Naive thymus-derived CD8-positive, alpha-beta T cell (primary cell): ENCODE results near the gene SETD2. TPM values are rescaled to one million over a fixed set of nuclear protein-coding genes. Genes with fewer than 3 reads are reported as not detected.

Source experiments
- ATAC-seq, 2 donors: fragments of 150-1000 bp; cut with Tn5 transposase in 1 of 2; sonication (Bioruptor Pico), chemical (Tn5 transposase) in 1 of 2; 1 replicate in 1 of 2; 2 replicates in 1 of 2; pipeline ENCODE4 v1.10.0; 2021; ENCODE audit warnings: mild to moderate bottlenecking in 2 of 2, moderate library complexity in 2 of 2
- POLR2A ChIA-PET: fragments of 350-600 bp; sonication (Branson Sonifier 250); formaldehyde crosslinking; loops from one replicate; lab custom pipeline; 2021; ENCODE audit warnings: antibody characterized with exemption; lab: Charles Lee
- DNase-seq, 10 donors: peaks; one replicate each; pipeline versions ENCODE4 v3.0.0 to v3.0.0-alpha.2; 2020 to 2022
- H3K27ac Mint-ChIP-seq, 10 donors: one replicate each; pipeline ENCODE4 v1.8.0; 2020 to 2022; ENCODE audit warnings: mild to moderate bottlenecking in 10 of 10, mixed read lengths in 10 of 10, moderate library complexity in 4 of 10, inconsistent platforms in 1 of 10
- H3K27me3 Mint-ChIP-seq, 5 donors: one replicate each; pipeline ENCODE4 v1.8.0; 2021 to 2022; ENCODE audit warnings: mixed read lengths in 5 of 5
- H3K36me3 Mint-ChIP-seq, 3 donors: one replicate each; pipeline ENCODE4 v1.8.0; 2020 to 2022; ENCODE audit warnings: mixed read lengths in 3 of 3, mild to moderate bottlenecking in 2 of 3, inconsistent platforms in 1 of 3
- H3K4me1 Mint-ChIP-seq, 4 donors: one replicate each; pipeline ENCODE4 v1.8.0; 2021 to 2022; ENCODE audit warnings: mixed read lengths in 4 of 4
- H3K4me3 Mint-ChIP-seq, 10 donors: one replicate each; pipeline ENCODE4 v1.8.0; 2020 to 2022; ENCODE audit warnings: mild to moderate bottlenecking in 10 of 10, mixed read lengths in 10 of 10, moderate library complexity in 6 of 10, inconsistent platforms in 1 of 10
- H3K9me3 Mint-ChIP-seq, 9 donors: one replicate each; pipeline ENCODE4 v1.8.0; 2020 to 2022; ENCODE audit warnings: mixed read lengths in 9 of 9, mild to moderate bottlenecking in 3 of 9, inconsistent platforms in 1 of 9, moderate library complexity in 1 of 9
- polyA plus RNA-seq, 3 donors: library from polyadenylated mRNA; unstranded; fragments of 300-500 nt; fragmentation: Illumina TruSeq; gene quantifications; one replicate each; pipeline ENCODE4 v1.2.3, GENCODE V29; 2021
- total RNA-seq, 8 experiments: library from RNA in 2 of 8; stranded (reverse) in 2 of 8; gene quantifications; one replicate each; pipeline ENCODE4 v1.2.3 and lab custom pipeline; 2021 to 2026

SETD2 gene
- total and polyA plus RNA-seq, 5 experiments from 2014 or later, result 11.8 to 85.0 (median 23.4) TPM

- peak; percentile 22 to 79 (median 58) for DNase-seq
- POLR2A ChIA-PET, result interaction anchor here (0.5 to 2.5 kb wide), 20 partner anchors 11 to 1330 kb away, joined by 3 to 13 read pairs (median 4); partner anchors contain the start of genes CCDC12, KIF9, KLHL18 and PTPN23
- peak; percentile 27 to 36 for ATAC-seq
- H3K27me3 Mint-ChIP-seq, result peaks cover 0 to 3% (median 0%) of the 10 kb centered on the region in 5 donors
- peak overlapping the region; percentile 96 to 99 (median 99) for H3K27ac Mint-ChIP-seq
- peak overlapping the region; percentile 89 to 100 (median 98) for H3K4me3 Mint-ChIP-seq
- peaks cover 24 to 66% (median 56%) of the 10 kb centered on the region in 4 donors for H3K4me1 Mint-ChIP-seq
- peaks cover 0 to 1% (median 0%) of the 10 kb centered on the region in 9 donors for H3K9me3 Mint-ChIP-seq
- peaks cover 0 to 4% (median 4%) of the 10 kb centered on the region in 3 donors for H3K36me3 Mint-ChIP-seq
Observed at GRCh38 chr3:47163169-47164006, 525 bp downstream of the SETD2 start.

GRCh38 chr3:47162697-47163168, 1.2 kb downstream of the SETD2 start:
- H3K4me1 Mint-ChIP-seq, result peaks cover 25 to 72% (median 61%) of the 10 kb centered on the region in 4 donors
- H3K4me3 Mint-ChIP-seq, result peak overlapping the region; percentile 88 to 100 (median 98)
- peaks cover 0 to 4% (median 4%) of the 10 kb centered on the region in 3 donors for H3K36me3 Mint-ChIP-seq
- H3K27me3 Mint-ChIP-seq, result peaks cover 0 to 3% (median 0%) of the 10 kb centered on the region in 5 donors
- ATAC-seq (no peak), DNase-seq (no peak)
- H3K9me3 Mint-ChIP-seq, result peaks cover 0 to 1% (median 0%) of the 10 kb centered on the region in 9 donors
- POLR2A ChIA-PET, result interaction anchor here (0.6 to 2.5 kb wide), 7 partner anchors 28 to 1883 kb away, joined by 3 to 13 read pairs (median 7); partner anchors contain the start of genes CCDC12 and PTPN23
- peak overlapping the region; percentile 85 to 99 (median 98) for H3K27ac Mint-ChIP-seq

- POLR2A ChIA-PET, result interaction anchor here (0.6 to 0.7 kb wide), 2 partner anchors 167 to 1883 kb away, joined by 4 read pairs; no protein-coding TSS in a partner anchor
- H3K27me3 Mint-ChIP-seq, result peaks cover 0 to 3% (median 0%) of the 10 kb centered on the region in 5 donors
- H3K27ac Mint-ChIP-seq, result peak overlapping the region; percentile 85 to 99 (median 98)
- peak overlapping the region; percentile 88 to 100 (median 98) for H3K4me3 Mint-ChIP-seq
- H3K36me3 Mint-ChIP-seq, result peaks cover 0 to 4% (median 4%) of the 10 kb centered on the region in 3 donors
- peaks cover 28 to 77% (median 66%) of the 10 kb centered on the region in 4 donors for H3K4me1 Mint-ChIP-seq
- DNase-seq, result no peak
- ATAC-seq, result no peak
- H3K9me3 Mint-ChIP-seq, result peaks cover 0 to 1% (median 0%) of the 10 kb centered on the region in 9 donors
Observed at GRCh38 chr3:47161983-47162696, 1.8 kb downstream of the SETD2 start.

GRCh38 chr3:47159820-47160219, 4.1 kb downstream of the SETD2 start:
- no peak for DNase-seq
- Mint-ChIP-seq H3K36me3 (peaks cover 0 to 4% (median 4%) of the 10 kb centered on the region in 3 donors), H3K4me3 (peak overlapping the region in 9 of 10 donors; percentile 11 to 77 (median 55)), H3K27ac (peak overlapping the region in 5 of 10 donors; percentile 3 to 68 (median 25)), H3K27me3 (peaks cover 0 to 3% (median 0%) of the 10 kb centered on the region in 5 donors), H3K4me1 (peaks cover 26 to 82% (median 69%) of the 10 kb centered on the region in 4 donors), H3K9me3 (peaks cover 0 to 1% (median 0%) of the 10 kb centered on the region in 9 donors)
- POLR2A ChIA-PET, result interaction anchor here (0.6 kb wide), 1 partner anchor 445 kb away, joined by 3 read pairs; no protein-coding TSS in a partner anchor
- ATAC-seq, result no peak

GRCh38 chr3:47158208-47158607, 5.7 kb downstream of the SETD2 start:
- no peak for ATAC-seq
- peaks cover 4 to 10% (median 4%) of the 10 kb centered on the region in 3 donors for H3K36me3 Mint-ChIP-seq
- H3K27ac Mint-ChIP-seq, result peak overlapping the region in 7 of 10 donors; percentile 1 to 61 (median 33)
- peak overlapping the region in 9 of 10 donors; percentile 2 to 65 (median 27) for H3K4me3 Mint-ChIP-seq
- H3K9me3 Mint-ChIP-seq, result no peaks in the 10 kb centered on the region
- no peak for DNase-seq
- H3K4me1 Mint-ChIP-seq, result peaks cover 26 to 94% (median 81%) of the 10 kb centered on the region in 4 donors
- POLR2A ChIA-PET, result no interaction called here
- H3K27me3 Mint-ChIP-seq, result peaks cover 0 to 2% (median 0%) of the 10 kb centered on the region in 5 donors

- H3K36me3 Mint-ChIP-seq, result peaks cover 0 to 10% (median 4%) of the 10 kb centered on the region in 3 donors
- H3K27ac Mint-ChIP-seq, result peak overlapping the region in 2 of 10 donors; percentile 12 to 33
- no peaks in the 10 kb centered on the region for H3K27me3 Mint-ChIP-seq
- POLR2A ChIA-PET, result no interaction called here
- ATAC-seq (no peak), DNase-seq (no peak)
- peaks cover 32 to 94% (median 88%) of the 10 kb centered on the region in 4 donors for H3K4me1 Mint-ChIP-seq
- H3K9me3 Mint-ChIP-seq, result no peaks in the 10 kb centered on the region
- peak overlapping the region in 7 of 10 donors; percentile 3 to 38 (median 23) for H3K4me3 Mint-ChIP-seq
Observed at GRCh38 chr3:47156396-47156795, 7.5 kb downstream of the SETD2 start.

- ATAC-seq (no peak), DNase-seq (no peak)
- Mint-ChIP-seq H3K27ac (peak overlapping the region in 2 of 10 donors; percentile 7 to 53), H3K9me3 (no peaks in the 10 kb centered on the region), H3K36me3 (peaks cover 0 to 7% (median 4%) of the 10 kb centered on the region in 3 donors), H3K4me3 (peak overlapping the region in 8 of 10 donors; percentile 26 to 67 (median 42)), H3K27me3 (no peaks in the 10 kb centered on the region), H3K4me1 (peaks cover 19 to 88% (median 75%) of the 10 kb centered on the region in 4 donors)
- POLR2A ChIA-PET, result no interaction called here
Observed at GRCh38 chr3:47152578-47152977, 11.3 kb downstream of the SETD2 start.

- Mint-ChIP-seq H3K36me3 (peaks cover 0 to 7% (median 4%) of the 10 kb centered on the region in 3 donors), H3K4me3 (peak overlapping the region in 6 of 10 donors; percentile 3 to 53 (median 42)), H3K9me3 (no peaks in the 10 kb centered on the region), H3K27me3 (no peaks in the 10 kb centered on the region), H3K4me1 (peaks cover 17 to 87% (median 72%) of the 10 kb centered on the region in 4 donors), H3K27ac (peak overlapping the region in 4 of 10 donors; percentile 7 to 54 (median 32))
- ATAC-seq, result no peak
- no peak for DNase-seq
- POLR2A ChIA-PET, result interaction anchor here (0.7 kb wide), 1 partner anchor 12 kb away, joined by 5 read pairs; no protein-coding TSS in a partner anchor
Observed at GRCh38 chr3:47151836-47152235, 12.1 kb downstream of the SETD2 start.

- POLR2A ChIA-PET, result interaction anchor here (0.6 to 0.7 kb wide), 3 partner anchors 15 to 1106 kb away, joined by 3 to 7 read pairs (median 4); no protein-coding TSS in a partner anchor
- Mint-ChIP-seq H3K27ac (peak overlapping the region in 7 of 10 donors; percentile 4 to 64 (median 30)), H3K4me1 (peaks cover 15 to 82% (median 65%) of the 10 kb centered on the region in 4 donors), H3K27me3 (no peaks in the 10 kb centered on the region), H3K4me3 (peak overlapping the region in 7 of 10 donors; percentile 4 to 58 (median 39)), H3K36me3 (peaks cover 0 to 9% (median 6%) of the 10 kb centered on the region in 3 donors), H3K9me3 (no peaks in the 10 kb centered on the region)
- DNase-seq, result no peak
- peak in 1 of 2 donors; percentile 57 for ATAC-seq
Observed at GRCh38 chr3:47149339-47149933, 14.5 kb downstream of the SETD2 start.

GRCh38 chr3:47145272-47145671, 18.6 kb downstream of the SETD2 start:
- Mint-ChIP-seq H3K9me3 (no peaks in the 10 kb centered on the region), H3K27ac (peak overlapping the region in 2 of 10 donors; percentile 30 to 56), H3K36me3 (peaks cover 0 to 6% (median 2%) of the 10 kb centered on the region in 3 donors), H3K4me1 (peaks cover 15 to 78% (median 60%) of the 10 kb centered on the region in 4 donors), H3K27me3 (no peaks in the 10 kb centered on the region), H3K4me3 (no peak overlapping the region)
- POLR2A ChIA-PET, result no interaction called here
- no peak for ATAC-seq
- no peak for DNase-seq

- Mint-ChIP-seq H3K36me3 (peaks cover 0 to 9% (median 2%) of the 10 kb centered on the region in 3 donors), H3K4me3 (peak overlapping the region in 3 of 10 donors; percentile 20 to 22 (median 22)), H3K27me3 (no peaks in the 10 kb centered on the region), H3K27ac (peak overlapping the region in 3 of 10 donors; percentile 31 to 62 (median 58)), H3K4me1 (peaks cover 19 to 78% (median 60%) of the 10 kb centered on the region in 4 donors), H3K9me3 (no peaks in the 10 kb centered on the region)
- POLR2A ChIA-PET, result interaction anchor here (0.6 kb wide), 1 partner anchor 124 kb away, joined by 3 read pairs; no protein-coding TSS in a partner anchor
- DNase-seq (no peak), ATAC-seq (no peak)
Observed at GRCh38 chr3:47143068-47143467, 20.8 kb downstream of the SETD2 start.
